NCI-H128 (cell line): ENCODE data around the gene LMNTD1.
"Not testable (repeated sequence)": the region's sequence is repeated elsewhere in the genome, so short reads cannot be mapped to it uniquely, and the experiment has no call there.

Experiments used
- DNase-seq: peaks from one replicate; lab custom pipeline; 2025; ENCODE audit not compliant: unreplicated experiment; lab: John Stamatoyannopoulos, UW

The LMNTD1 gene

DNA sequence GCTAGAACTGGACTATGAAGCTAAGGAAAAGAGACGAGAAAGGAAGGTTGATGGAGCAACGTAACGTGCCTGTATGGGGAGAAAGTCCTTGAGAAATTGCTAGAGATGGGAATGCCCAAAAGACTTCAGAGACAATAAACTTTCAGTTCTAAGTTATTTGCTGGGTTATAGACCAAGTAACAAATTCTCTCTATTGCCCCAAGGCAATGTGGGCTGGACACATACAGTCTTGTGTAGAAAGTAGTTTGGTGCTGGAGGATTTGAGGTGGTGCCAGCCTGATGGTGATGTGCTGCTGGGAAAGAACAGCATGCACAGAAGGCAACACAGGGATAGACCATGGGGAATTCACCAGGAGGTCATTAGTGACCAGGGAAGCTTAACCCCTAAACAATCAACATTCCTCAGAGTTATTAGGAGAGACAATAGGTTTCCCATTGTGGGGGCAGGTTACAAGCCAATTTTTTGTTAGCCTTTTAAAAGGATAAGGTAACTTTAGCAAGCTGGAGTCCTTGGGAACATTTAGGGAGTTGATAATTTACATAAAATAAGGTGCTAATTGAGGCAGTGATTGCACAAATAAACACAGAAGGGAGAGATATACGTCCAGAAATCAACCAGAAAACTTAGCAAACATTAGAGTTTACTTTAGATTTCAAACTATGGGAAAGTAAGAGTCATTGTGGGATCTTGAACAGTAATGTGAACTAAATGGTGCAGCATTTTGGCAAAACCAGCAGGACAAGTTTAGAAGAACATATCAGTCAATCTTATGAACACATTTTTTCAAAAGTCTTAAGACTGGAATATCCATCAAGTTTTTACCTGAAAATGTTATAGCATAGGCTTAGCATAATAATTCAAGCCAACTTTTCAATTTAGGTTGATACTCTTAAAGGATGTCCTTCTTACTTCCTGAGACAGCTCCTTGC lies 61.4 kb downstream of the LMNTD1 start:
- DNase-seq = no peak

DNA sequence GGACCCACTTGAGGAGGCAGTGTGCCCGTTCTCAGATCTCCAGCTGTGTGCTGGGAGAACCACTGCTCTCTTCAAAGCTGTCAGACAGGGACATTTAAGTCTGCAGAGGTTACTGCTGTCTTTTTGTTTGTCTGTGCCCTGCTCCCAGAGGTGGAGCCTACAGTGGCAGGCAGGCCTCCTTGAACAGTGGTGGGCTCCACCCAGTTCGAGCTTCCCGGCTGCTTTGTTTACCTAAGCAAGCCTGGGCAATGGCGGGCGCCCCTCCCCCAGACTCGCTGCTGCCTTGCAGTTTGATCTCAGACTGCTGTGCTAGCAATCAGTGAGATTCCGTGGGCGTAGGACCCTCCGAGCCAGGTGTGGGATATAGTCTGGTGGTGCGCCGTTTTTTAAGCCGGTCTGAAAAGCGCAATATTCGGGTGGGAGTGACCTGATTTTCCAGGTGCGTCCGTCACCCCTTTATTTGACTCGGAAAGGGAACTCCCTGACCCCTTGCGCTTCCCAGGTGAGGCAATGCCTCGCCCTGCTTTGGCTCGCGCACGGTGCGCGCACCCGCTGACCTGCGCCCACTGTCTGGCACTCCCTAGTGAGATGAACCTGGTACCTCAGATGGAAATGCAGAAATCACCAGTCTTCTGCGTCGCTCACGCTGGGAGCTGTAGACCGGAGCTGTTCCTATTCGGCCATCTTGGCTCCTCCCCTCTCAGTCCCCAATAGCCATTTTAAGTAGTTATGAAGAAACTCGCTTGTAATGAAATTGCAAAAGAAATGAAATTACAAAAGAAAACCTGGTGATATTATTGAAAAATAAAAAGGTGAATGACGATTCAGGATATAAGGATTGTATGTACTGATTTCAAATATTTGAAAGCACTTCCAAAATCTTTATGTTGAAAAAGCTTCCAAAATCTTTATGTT lies 63.9 kb downstream of the LMNTD1 start:
- DNase-seq = not testable (repeated sequence)

DNA sequence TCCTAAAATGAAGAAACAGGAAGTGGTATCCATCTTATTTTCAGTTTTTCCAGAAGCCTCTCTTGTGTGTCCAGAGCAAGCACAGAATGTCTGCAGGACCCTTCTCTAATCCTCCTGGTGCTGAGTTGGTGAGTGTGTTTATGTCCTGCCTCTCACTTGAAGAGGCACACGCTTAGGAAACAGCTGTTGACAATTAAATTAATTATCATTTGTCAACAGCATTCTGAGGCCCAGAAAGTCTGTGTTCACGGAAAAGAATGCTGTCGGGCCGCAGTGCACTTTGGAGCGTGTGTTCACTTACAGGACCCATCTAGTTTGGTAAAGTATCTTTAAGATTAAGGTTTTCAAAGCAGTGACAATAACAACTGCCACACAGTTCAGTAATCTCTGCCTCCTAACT lies 70.5 kb downstream of the LMNTD1 start:
- DNase-seq = no peak

- no peak for DNase-seq
These were observed 72.9 kb downstream of the LMNTD1 start for GRCh38 chr12:25480145-25480544.

DNA sequence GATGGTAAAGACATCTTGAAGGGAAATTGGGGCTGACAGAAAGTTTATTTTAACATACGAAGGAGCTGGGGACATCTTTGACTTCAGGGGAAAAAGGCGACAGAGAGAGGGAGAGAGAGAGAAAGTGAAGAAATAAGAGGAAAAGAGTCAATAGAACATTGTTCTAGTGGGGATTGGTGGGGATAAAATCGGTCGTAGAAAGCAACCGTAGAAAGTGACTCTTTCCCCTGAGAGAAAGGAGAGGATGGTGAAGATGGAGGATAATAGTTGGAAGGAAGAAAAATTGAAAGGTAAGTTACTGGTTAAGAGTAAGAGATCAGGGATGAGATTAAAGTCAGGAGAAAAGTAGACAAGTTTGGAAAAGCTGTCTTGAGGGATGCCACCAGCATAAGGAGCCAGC lies 75.9 kb downstream of the LMNTD1 start:
- DNase-seq = no peak

GRCh38 chr12:25472453-25472852 lies 80.6 kb downstream of the LMNTD1 start:
- DNase-seq = no peak

- DNase-seq = no peak
These were observed 83.2 kb downstream of the LMNTD1 start for GRCh38 chr12:25469861-25470260.

DNA sequence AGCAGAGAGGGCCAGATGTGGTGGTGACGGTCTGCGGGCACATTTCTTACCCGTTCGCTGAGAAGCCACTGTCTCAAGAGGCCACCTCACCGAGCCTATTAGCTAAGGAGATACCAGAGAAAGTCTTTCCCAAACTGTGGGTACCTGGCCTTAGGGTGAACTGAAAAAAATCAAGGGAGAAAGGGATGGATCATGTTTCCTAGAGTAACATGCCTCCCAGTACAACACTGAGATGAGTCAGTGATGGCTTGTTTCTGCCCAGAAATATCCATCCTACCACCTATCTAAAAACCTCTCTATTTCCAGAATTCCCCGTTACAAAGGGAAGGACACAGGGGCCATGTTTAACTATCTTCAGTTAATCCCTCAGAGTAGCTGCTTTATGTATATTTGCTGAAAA lies 83.7 kb downstream of the LMNTD1 start:
- no peak for DNase-seq

DNA sequence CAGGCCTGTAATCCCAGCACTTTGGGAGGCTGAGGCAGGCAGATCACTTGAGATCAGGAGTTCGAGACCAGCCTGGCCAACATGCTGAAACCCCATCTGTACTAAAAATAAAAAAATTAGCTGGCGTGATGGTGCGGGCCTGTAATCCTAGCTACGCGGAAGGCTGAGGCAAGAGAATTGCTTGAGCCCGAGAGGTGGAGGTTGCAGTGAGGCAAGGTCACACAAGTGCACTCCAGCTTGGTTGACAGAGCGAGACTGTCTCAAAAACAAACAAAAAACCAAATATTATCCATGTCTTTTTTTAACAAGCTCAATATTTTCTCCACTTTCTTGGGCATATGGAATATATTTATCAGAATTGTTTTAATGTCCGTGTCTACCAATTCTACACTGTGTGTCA lies 89.6 kb downstream of the LMNTD1 start:
- DNase-seq = no peak

GRCh38 chr12:25463005-25463404 lies 90.1 kb downstream of the LMNTD1 start:
- no peak for DNase-seq

DNA sequence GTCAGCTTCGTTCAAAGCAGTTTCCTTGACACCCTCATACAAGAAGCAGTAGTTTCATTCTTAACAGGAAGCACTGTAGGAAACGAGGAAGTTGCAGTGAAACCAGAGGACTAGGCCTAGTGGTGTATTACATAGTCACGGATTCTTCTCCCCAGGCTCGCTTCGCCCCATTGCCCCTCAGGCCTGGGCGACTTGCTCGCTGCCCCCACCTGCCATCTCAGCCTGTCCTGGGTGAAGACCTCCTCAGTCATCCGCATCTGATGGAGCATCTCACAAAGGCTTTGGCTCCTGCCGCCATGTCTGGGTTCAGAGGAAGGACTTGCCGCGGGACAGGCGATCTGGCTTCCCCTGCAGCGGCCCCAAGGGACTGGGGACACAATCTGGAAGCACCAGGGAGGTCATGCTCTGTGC lies 93.5 kb downstream of the LMNTD1 start:
- no peak for DNase-seq

DNA sequence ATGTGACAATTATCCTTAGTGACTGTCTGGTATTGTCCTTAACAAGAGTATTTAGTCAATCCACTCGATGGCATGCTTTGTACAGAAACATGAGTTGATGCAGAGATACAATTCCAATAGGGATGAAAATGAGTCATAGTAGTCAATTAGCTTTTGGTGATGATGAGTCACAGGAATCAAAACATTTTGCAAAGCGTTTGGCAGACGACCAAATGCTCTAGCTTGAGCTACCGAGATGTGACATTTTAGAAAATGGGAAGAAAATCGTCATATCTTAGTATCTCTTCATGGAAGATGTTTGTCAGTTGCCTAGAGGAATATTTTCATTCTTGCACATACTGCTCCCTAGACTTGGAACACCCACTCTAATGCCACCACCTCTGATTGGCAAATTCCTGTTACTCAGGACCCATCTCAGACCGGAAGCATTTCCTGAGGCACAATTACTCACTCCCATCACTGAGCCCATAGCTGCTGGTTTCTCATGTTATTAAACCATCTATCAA lies 95.0 kb downstream of the LMNTD1 start:
- DNase-seq = no peak

- DNase-seq = no peak
These were observed 96.6 kb downstream of the LMNTD1 start for GRCh38 chr12:25456474-25456873.

DNA sequence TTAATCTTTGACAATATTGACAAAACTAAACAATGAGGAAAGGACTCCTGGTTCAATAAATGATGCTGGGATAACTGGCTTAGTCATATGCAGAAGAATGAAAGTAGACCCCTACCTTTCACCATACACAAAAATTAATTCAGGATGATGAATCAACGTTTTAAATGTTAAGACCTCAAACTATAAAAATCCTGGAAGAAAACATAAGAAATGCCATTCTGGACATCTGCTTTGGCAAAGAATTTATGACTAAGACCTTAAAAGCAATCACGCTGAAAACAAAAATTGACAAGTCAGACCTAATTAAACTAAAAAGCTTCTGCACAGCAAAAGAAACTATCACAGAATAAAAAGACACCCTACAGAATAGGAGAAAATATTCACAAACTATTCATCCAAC lies 97.4 kb downstream of the LMNTD1 start:
- no peak for DNase-seq

- DNase-seq = no peak
These were observed 104.1 kb downstream of the LMNTD1 start for GRCh38 chr12:25449007-25449406.

GRCh38 chr12:25447046-25447445 lies 106.0 kb downstream of the LMNTD1 start:
- no peak for DNase-seq

GRCh38 chr12:25438638-25439037 lies 114.4 kb downstream of the LMNTD1 start:
- no peak for DNase-seq

- no peak for DNase-seq
These were observed 116.7 kb downstream of the LMNTD1 start for GRCh38 chr12:25436206-25437030.

DNA sequence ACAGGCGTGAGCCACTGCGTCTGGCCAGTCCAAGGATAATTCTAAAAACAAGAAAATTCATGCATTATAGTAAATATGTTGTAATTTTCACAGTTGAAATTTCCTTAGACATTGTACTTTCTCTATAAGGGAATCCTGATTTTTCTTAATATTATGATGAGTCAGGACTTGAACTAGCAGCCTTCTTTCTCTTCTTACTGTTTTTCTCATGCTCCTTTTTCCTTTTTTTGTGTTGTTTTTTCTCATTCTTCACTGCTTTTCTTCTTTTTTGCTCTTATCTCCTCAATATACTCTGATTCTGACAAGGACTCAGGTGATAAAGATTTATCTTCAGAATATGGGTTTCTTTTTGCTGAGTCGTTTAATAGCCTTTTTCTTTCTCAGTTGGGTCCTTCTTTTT lies 117.7 kb downstream of the LMNTD1 start:
- no peak for DNase-seq

DNA sequence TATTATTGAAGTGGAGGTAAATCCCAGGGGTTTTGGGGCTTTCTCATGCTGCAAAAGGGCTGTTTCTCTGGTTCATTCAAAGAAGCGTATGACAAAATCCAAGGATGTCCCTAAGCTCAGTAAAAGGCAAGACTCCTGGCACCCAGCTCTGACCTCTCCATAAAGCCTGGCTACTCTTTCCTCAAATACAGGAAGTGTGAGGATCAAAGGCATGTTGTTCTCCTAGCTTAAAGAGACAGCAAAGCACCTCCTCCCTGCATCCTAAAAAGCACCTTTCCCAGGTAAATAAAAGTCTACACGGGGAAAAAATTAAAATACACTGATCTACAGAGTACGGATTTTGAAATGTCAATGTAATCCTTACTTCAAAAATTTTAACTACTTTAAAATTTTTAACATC lies 118.6 kb downstream of the LMNTD1 start:
- DNase-seq = no peak
